ENCODE data around the gene SORBS2.

Gene SORBS2

DNA sequence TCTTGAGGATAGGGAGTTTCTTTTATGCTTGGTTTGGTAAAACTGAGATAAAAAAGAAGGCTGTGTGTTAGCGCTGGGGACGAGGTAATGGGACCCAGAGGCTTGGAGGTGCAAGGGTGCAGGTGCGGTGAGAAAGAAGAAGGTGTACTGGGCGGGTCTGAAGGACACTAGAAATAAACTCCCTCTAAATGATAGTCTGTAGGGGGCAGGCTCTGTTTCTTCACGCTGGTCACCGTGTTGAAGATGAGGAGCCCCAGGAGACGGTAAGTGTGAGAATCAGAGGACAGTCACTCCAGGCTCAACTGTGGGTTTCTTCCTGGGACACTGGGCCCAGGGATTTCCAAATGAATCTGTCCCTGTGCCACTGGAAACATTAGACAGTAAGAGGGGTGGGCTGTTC is 131.4 kb downstream of the SORBS2 start:
- Histone ChIP-seq H3K4me3 (ENCODE audit: low read depth, low read length) (no peak overlapping the region), H3K36me3 (ENCODE audit: control insufficient read depth in 1 of 2, insufficient read depth in 2 of 2, low read length in 2 of 2) (no peaks in the 10 kb centered on the region), H2AK5ac (ENCODE audit: low read length) (no peak overlapping the region), H3K4me2 (ENCODE audit: low read length) (no peak overlapping the region), H3K23ac (ENCODE audit: low read length) (no peak overlapping the region), H3K4ac (ENCODE audit: low read depth, low read length) (no peak overlapping the region), H3K9ac (ENCODE audit: low read length) (no peak overlapping the region), H3K9me3 (ENCODE audit: insufficient read depth, low read depth, low read length) (no peaks in the 10 kb centered on the region), H2BK12ac (ENCODE audit: low read length) (no peak overlapping the region), H2BK120ac (ENCODE audit: insufficient read depth, low read length, poor library complexity) (no peak overlapping the region), H3K14ac (ENCODE audit: low read length) (no peak overlapping the region), H4K91ac (ENCODE audit: low read depth, low read length) (no peak overlapping the region), H3K27ac (ENCODE audit: low read depth, low read length) (no peak overlapping the region), H2BK5ac (ENCODE audit: low read depth, low read length, poor library complexity) (no peak overlapping the region), H3K18ac (ENCODE audit: low read length) (no peak overlapping the region), H3K79me1 (ENCODE audit: low read length) (no peaks in the 10 kb centered on the region), H3K4me1 (ENCODE audit: control insufficient read depth in 1 of 2, insufficient read depth in 2 of 2, low read length in 2 of 2) (no peaks in the 10 kb centered on the region), H3K27me3 (ENCODE audit: insufficient read depth, low read length) (no peaks in the 10 kb centered on the region), H4K12ac (ENCODE audit: low read depth, low read length) (no peak overlapping the region), H3K79me2 (ENCODE audit: control insufficient read depth, insufficient read depth, low read length, poor library complexity) (no peaks in the 10 kb centered on the region), H2AFZ (ENCODE audit: insufficient read depth, low read length, poor library complexity) (no peak overlapping the region), H4K8ac (ENCODE audit: low read depth, low read length) (no peak overlapping the region)
- no CpG with 5 or more reads among the region's 7 CpGs for WGBS (ENCODE audit: extremely low coverage, insufficient coverage, insufficient read length)
- no peak for DNase-seq

DNA sequence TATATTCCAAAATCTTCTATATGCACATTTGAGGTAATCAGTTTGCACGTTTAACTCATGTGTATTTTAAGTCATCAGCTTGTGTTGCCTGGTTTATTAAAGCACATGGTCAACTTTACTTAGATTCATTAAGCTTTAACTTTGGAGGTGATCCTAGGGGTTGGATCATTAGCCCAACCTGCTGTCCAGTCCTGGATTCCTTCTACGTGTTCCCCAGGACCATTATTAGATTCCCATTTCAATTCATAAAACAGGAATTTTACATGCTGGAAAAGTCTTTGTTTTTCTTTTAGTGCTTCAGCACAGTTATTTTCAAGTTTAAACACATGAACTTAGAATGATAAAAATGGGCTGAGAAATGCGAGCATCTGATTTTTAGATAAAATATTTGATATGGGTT is 132.5 kb downstream of the SORBS2 start:
- Histone ChIP-seq H2BK120ac (ENCODE audit: insufficient read depth, low read length, poor library complexity) (no peak overlapping the region), H4K12ac (ENCODE audit: low read depth, low read length) (no peak overlapping the region), H3K9me3 (ENCODE audit: insufficient read depth, low read depth, low read length) (no peaks in the 10 kb centered on the region), H3K27me3 (ENCODE audit: insufficient read depth, low read length) (no peaks in the 10 kb centered on the region), H3K18ac (ENCODE audit: low read length) (no peak overlapping the region), H3K36me3 (ENCODE audit: control insufficient read depth in 1 of 2, insufficient read depth in 2 of 2, low read length in 2 of 2) (no peaks in the 10 kb centered on the region), H3K23ac (ENCODE audit: low read length) (no peak overlapping the region), H3K14ac (ENCODE audit: low read length) (no peak overlapping the region), H3K79me2 (ENCODE audit: control insufficient read depth, insufficient read depth, low read length, poor library complexity) (no peaks in the 10 kb centered on the region), H2AK5ac (ENCODE audit: low read length) (no peak overlapping the region), H4K8ac (ENCODE audit: low read depth, low read length) (no peak overlapping the region), H2BK5ac (ENCODE audit: low read depth, low read length, poor library complexity) (no peak overlapping the region), H2AFZ (ENCODE audit: insufficient read depth, low read length, poor library complexity) (no peak overlapping the region), H4K91ac (ENCODE audit: low read depth, low read length) (no peak overlapping the region), H3K27ac (ENCODE audit: low read depth, low read length) (no peak overlapping the region), H3K79me1 (ENCODE audit: low read length) (no peaks in the 10 kb centered on the region), H2BK12ac (ENCODE audit: low read length) (no peak overlapping the region), H3K4me1 (ENCODE audit: control insufficient read depth in 1 of 2, insufficient read depth in 2 of 2, low read length in 2 of 2) (no peaks in the 10 kb centered on the region), H3K4me3 (ENCODE audit: low read depth, low read length) (no peak overlapping the region), H3K9ac (ENCODE audit: low read length) (no peak overlapping the region), H3K4me2 (ENCODE audit: low read length) (no peak overlapping the region), H3K4ac (ENCODE audit: low read depth, low read length) (no peak overlapping the region)
- WGBS (ENCODE audit: extremely low coverage, insufficient coverage, insufficient read length) = no CpG with 5 or more reads among the region's 3 CpGs
- DNase-seq = no peak

DNA sequence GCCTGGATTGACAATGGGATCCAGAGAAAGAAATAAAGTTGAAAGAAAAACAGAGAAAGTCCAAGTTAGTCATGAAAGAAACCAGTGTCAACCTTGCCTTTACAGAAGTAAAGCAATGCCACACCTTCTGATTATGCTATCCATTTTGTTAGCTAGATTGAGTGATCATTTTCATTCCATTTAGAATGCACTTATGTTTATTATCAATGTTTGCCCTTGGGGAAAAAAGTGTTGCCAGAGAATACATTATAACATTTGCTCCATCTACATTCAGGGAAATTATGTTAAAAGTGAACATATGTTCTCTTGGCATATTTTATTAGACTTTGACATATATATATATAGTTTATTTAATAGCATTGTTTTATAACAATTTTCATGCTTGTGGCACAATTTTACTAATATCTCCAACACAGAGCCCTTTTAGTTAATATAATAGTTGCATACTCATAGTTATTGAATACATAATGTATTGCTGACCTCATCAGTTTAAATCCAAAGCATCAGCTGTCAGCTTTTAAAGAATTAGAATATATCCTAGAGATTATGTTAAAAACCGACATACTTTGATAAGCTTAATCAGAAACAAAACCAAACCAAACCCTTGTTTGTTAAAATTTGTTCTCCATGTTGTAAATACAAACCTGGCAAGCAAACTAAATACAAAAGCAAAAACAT is 134.2 kb downstream of the SORBS2 start:
- Histone ChIP-seq H3K4me1 (ENCODE audit: control insufficient read depth in 1 of 2, insufficient read depth in 2 of 2, low read length in 2 of 2) (no peaks in the 10 kb centered on the region), H3K4me3 (ENCODE audit: low read depth, low read length) (no peak overlapping the region), H2BK12ac (ENCODE audit: low read length) (no peak overlapping the region), H2AK5ac (ENCODE audit: low read length) (no peak overlapping the region), H3K27ac (ENCODE audit: low read depth, low read length) (no peak overlapping the region), H3K14ac (ENCODE audit: low read length) (no peak overlapping the region), H3K9me3 (ENCODE audit: insufficient read depth, low read depth, low read length) (no peaks in the 10 kb centered on the region), H3K79me1 (ENCODE audit: low read length) (no peaks in the 10 kb centered on the region), H4K91ac (ENCODE audit: low read depth, low read length) (no peak overlapping the region), H3K9ac (ENCODE audit: low read length) (no peak overlapping the region), H2BK5ac (ENCODE audit: low read depth, low read length, poor library complexity) (no peak overlapping the region), H3K79me2 (ENCODE audit: control insufficient read depth, insufficient read depth, low read length, poor library complexity) (no peaks in the 10 kb centered on the region), H4K12ac (ENCODE audit: low read depth, low read length) (no peak overlapping the region), H3K27me3 (ENCODE audit: insufficient read depth, low read length) (no peaks in the 10 kb centered on the region), H3K36me3 (ENCODE audit: control insufficient read depth in 1 of 2, insufficient read depth in 2 of 2, low read length in 2 of 2) (no peaks in the 10 kb centered on the region), H3K23ac (ENCODE audit: low read length) (no peak overlapping the region), H3K4me2 (ENCODE audit: low read length) (no peak overlapping the region), H4K8ac (ENCODE audit: low read depth, low read length) (no peak overlapping the region), H3K18ac (ENCODE audit: low read length) (no peak overlapping the region), H3K4ac (ENCODE audit: low read depth, low read length) (no peak overlapping the region), H2BK120ac (ENCODE audit: insufficient read depth, low read length, poor library complexity) (no peak overlapping the region), H2AFZ (ENCODE audit: insufficient read depth, low read length, poor library complexity) (no peak overlapping the region)
- DNase-seq = no peak
- no CpG with 5 or more reads among the region's 1 CpG for WGBS (ENCODE audit: extremely low coverage, insufficient coverage, insufficient read length)

DNA sequence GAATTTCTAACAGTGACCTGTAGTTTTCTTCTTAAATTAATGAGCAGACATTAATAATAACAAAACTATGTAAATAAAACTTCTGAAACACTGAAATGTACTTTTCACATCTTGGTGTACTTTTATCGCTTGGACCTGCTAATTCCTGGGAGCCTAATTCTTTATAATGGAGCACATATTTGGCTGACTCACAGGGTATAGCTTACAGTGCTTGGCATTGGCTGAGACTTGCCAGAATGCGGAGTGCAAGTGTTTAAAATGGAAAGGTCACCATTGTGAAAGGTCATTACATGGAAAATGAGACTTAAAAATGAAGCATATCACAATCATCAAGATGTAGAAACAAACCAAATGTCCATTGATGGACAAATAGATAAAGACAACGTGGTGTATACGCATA is 139.4 kb downstream of the SORBS2 start:
- no peak for DNase-seq
- WGBS (ENCODE audit: extremely low coverage, insufficient coverage, insufficient read length) = no CpG with 5 or more reads among the region's 4 CpGs
- no peak overlapping the region for H4K91ac ChIP-seq (ENCODE audit: low read depth, low read length)

More for the DNA sequence above, 139.4 kb downstream of the SORBS2 start:
- Histone ChIP-seq H3K27me3 (ENCODE audit: insufficient read depth, low read length) (no peaks in the 10 kb centered on the region), H2AFZ (ENCODE audit: insufficient read depth, low read length, poor library complexity) (no peak overlapping the region), H3K18ac (ENCODE audit: low read length) (no peak overlapping the region), H3K79me2 (ENCODE audit: control insufficient read depth, insufficient read depth, low read length, poor library complexity) (no peaks in the 10 kb centered on the region), H3K14ac (ENCODE audit: low read length) (no peak overlapping the region), H2BK120ac (ENCODE audit: insufficient read depth, low read length, poor library complexity) (no peak overlapping the region), H3K4me1 (ENCODE audit: control insufficient read depth in 1 of 2, insufficient read depth in 2 of 2, low read length in 2 of 2) (peaks cover 0 to 2% of the 10 kb centered on the region in 2 experiments), H3K9me3 (ENCODE audit: insufficient read depth, low read depth, low read length) (no peaks in the 10 kb centered on the region), H3K23ac (ENCODE audit: low read length) (no peak overlapping the region), H3K36me3 (ENCODE audit: control insufficient read depth in 1 of 2, insufficient read depth in 2 of 2, low read length in 2 of 2) (no peaks in the 10 kb centered on the region), H3K4ac (ENCODE audit: low read depth, low read length) (no peak overlapping the region), H2AK5ac (ENCODE audit: low read length) (no peak overlapping the region), H3K9ac (ENCODE audit: low read length) (no peak overlapping the region), H3K79me1 (ENCODE audit: low read length) (no peaks in the 10 kb centered on the region), H4K12ac (ENCODE audit: low read depth, low read length) (no peak overlapping the region), H3K4me3 (ENCODE audit: low read depth, low read length) (no peak overlapping the region), H2BK5ac (ENCODE audit: low read depth, low read length, poor library complexity) (no peak overlapping the region), H3K4me2 (ENCODE audit: low read length) (no peak overlapping the region), H4K8ac (ENCODE audit: low read depth, low read length) (no peak overlapping the region), H3K27ac (ENCODE audit: low read depth, low read length) (no peak overlapping the region), H2BK12ac (ENCODE audit: low read length) (no peak overlapping the region)

Measured in trophoblast cell (in vitro differentiated cells and primary cell).